ENCODE measurements around the gene MLLT1.

GRCh38 chr19:6274756-6275155 is 5.0 kb downstream of the MLLT1 start:
- no peak for TF ChIP-seq CTCF (IDR thresholded peaks at IDR 0.05 in 2 of 3, conservative IDR thresholded peaks at IDR 0.05 in 1 of 3; ENCODE audit: control insufficient read depth in 2 of 3, extremely low read depth in 1 of 3, insufficient read depth in 1 of 3, low read depth in 3 of 3, low read length in 3 of 3)
- TF ChIP-seq FOS (IDR thresholded peaks at IDR 0.05; ENCODE audit: borderline replicate concordance, extremely low read depth, insufficient read length): no peak
- no peak for TF ChIP-seq RFX5 (IDR thresholded peaks at IDR 0.05; ENCODE audit: low read depth, low read length)
- TF ChIP-seq USF2 (IDR thresholded peaks at IDR 0.05; ENCODE audit: borderline replicate concordance, low read depth, low read length): no peak
- TF ChIP-seq RB1 (IDR thresholded peaks at IDR 0.05; ENCODE audit: borderline replicate concordance): no peak
- no peak for TF ChIP-seq REST (IDR thresholded peaks at IDR 0.05; ENCODE audit: low read depth, low read length)
- TF ChIP-seq NR2F1 (conservative IDR thresholded peaks at IDR 0.05): no peak
- no peak for TF ChIP-seq POLR2A (IDR thresholded peaks at IDR 0.05; ENCODE audit: low read depth, low read length)
- no peak for TF ChIP-seq SRF (IDR thresholded peaks at IDR 0.05; ENCODE audit: low read depth in 2 of 2, low read length in 2 of 2)
- TF ChIP-seq ETV6 (conservative IDR thresholded peaks at IDR 0.05 in 1 of 2, IDR thresholded peaks at IDR 0.05 in 1 of 2; ENCODE audit: borderline replicate concordance in 1 of 2, low read depth in 1 of 2): no peak
- TF ChIP-seq CBFB (IDR thresholded peaks at IDR 0.05; ENCODE audit: low read depth): no peak
- no peak for TF ChIP-seq ZNF24 (IDR thresholded peaks at IDR 0.05)
- TF ChIP-seq ATF3 (IDR thresholded peaks at IDR 0.05; ENCODE audit: borderline replicate concordance, extremely low read depth, low read depth, low read length): no peak
